ENCODE measurements around the gene FALEC. TPM values are rescaled to one million over a fixed set of nuclear protein-coding genes. Genes with fewer than 3 reads are reported as not detected.

The FALEC gene
- total RNA-seq, 4 donors from 2014 or later: not detected

- no peak for TF ChIP-seq CTCF (IDR thresholded peaks at IDR 0.05; ENCODE audit: low read depth)
Observed at GRCh38 chr1:150575072-150575489, 59.5 kb downstream of the FALEC start.

GRCh38 chr1:150575518-150576366 is 60.2 kb downstream of the FALEC start:
- no peak for TF ChIP-seq CTCF (IDR thresholded peaks at IDR 0.05; ENCODE audit: low read depth)

GRCh38 chr1:150576367-150576711 is 60.8 kb downstream of the FALEC start:
- no peak for TF ChIP-seq CTCF (IDR thresholded peaks at IDR 0.05; ENCODE audit: low read depth)

- TF ChIP-seq CTCF (IDR thresholded peaks at IDR 0.05; ENCODE audit: low read depth): no peak
Observed at GRCh38 chr1:150576794-150577556, 61.4 kb downstream of the FALEC start.

- no peak for TF ChIP-seq CTCF (IDR thresholded peaks at IDR 0.05; ENCODE audit: low read depth)
Observed at GRCh38 chr1:150577557-150578271, 62.2 kb downstream of the FALEC start.

- no peak for TF ChIP-seq CTCF (IDR thresholded peaks at IDR 0.05; ENCODE audit: low read depth)
Observed at GRCh38 chr1:150578272-150579109, 62.9 kb downstream of the FALEC start.

Data from subcutaneous adipose tissue (tissue), 4 donors.